Transverse colon (tissue), 4 donors: ENCODE results near the gene CACNB2.

ENCODE experiments used
- CTCF ChIP-seq, 5 experiments: fragments of 200-600 bp in 3 of 5; fragments of 450-650 bp in 2 of 5; sonication (generic) in 3 of 5; IDR thresholded peaks; 1 replicate in 2 of 5; 2 replicates in 3 of 5; pipeline ENCODE4 v1.5.1; 2016 to 2017; ENCODE audit warnings: antibody characterized with exemption in 5 of 5, inconsistent platforms in 3 of 5, mild to moderate bottlenecking in 2 of 5, moderate library complexity in 1 of 5
- POLR2A ChIP-seq: fragments of 450-650 bp; IDR thresholded peaks from one replicate; pipeline ENCODE4 v1.6.1; 2016; ENCODE audit warnings: antibody characterized with exemption, mild to moderate bottlenecking, moderate library complexity
- POLR2AphosphoS5 ChIP-seq, 3 donors: sonication (generic); formaldehyde crosslinking; IDR thresholded peaks; one replicate each; pipeline ENCODE4 v1.6.1; 2016; ENCODE audit warnings: antibody characterized with exemption in 3 of 3

GRCh38 chr10:18282094-18282493 is 141.9 kb downstream of the CACNB2 start:
- TF ChIP-seq POLR2A (no peak), CTCF (IDR thresholded peaks at IDR 0.05) (no peak), POLR2AphosphoS5 (IDR thresholded peaks at IDR 0.05) (no peak)
